ENCODE data around the gene SUCLG2. TPM values are rescaled to one million over a fixed set of nuclear protein-coding genes. Genes with fewer than 3 reads are reported as not detected.

Gene SUCLG2
- polyA plus RNA-seq, 3 donors, result 73.4 to 101 (median 79.6) TPM

GRCh38 chr3:67334588-67334987, 319.8 kb downstream of the SUCLG2 start:
- DNase-seq (ENCODE audit: low read depth in 3 of 3, low spot score in 2 of 3), result no peak

GRCh38 chr3:67329358-67329757, 325.1 kb downstream of the SUCLG2 start:
- no peak for DNase-seq (ENCODE audit: low read depth in 3 of 3, low spot score in 2 of 3)

GRCh38 chr3:67327582-67327981, 326.8 kb downstream of the SUCLG2 start:
- DNase-seq (ENCODE audit: low read depth in 3 of 3, low spot score in 2 of 3), result no peak

- DNase-seq (ENCODE audit: low read depth in 3 of 3, low spot score in 2 of 3), result no peak
These were observed 329.2 kb downstream of the SUCLG2 start for GRCh38 chr3:67325231-67325630.

Measured in right renal cortex interstitium (tissue), 3 donors.